Choroid plexus epithelial cell (primary cell): ENCODE measurements around the gene PIGL.
"Not testable (repeated sequence)": the region's sequence is repeated elsewhere in the genome, so short reads cannot be mapped to it uniquely, and the experiment has no call there.

Source experiments
- DNase-seq: peaks from one replicate; pipeline ENCODE4 v3.0.0-alpha.2; 2010; ENCODE audit warnings: low read depth
- H3K4me3 ChIP-seq: 2 replicates; pipeline ENCODE4 v1.5.1; 2011; ENCODE audit warnings: low read depth, mild to moderate bottlenecking, control low read depth, low read length, moderate library complexity
- CTCF ChIP-seq: conservative IDR thresholded peaks from 2 replicates; pipeline ENCODE4 v1.5.1; 2011; ENCODE audit warnings: low read depth, mild to moderate bottlenecking, control low read depth, inconsistent platforms, low read length, moderate library complexity

The PIGL gene

GRCh38 chr17:16212793-16213192, 4.2 kb upstream of the PIGL start:
- H3K4me3 ChIP-seq = no peak overlapping the region
- no peak for DNase-seq
- TF ChIP-seq CTCF = no peak

- no peak for DNase-seq
These were observed 2.6 kb upstream of the PIGL start for GRCh38 chr17:16214190-16215001.

GRCh38 chr17:16215002-16215272, 2.1 kb upstream of the PIGL start:
- TF ChIP-seq CTCF = no peak
- DNase-seq = no peak
- H3K4me3 ChIP-seq = peak overlapping the region; percentile 88

More at GRCh38 chr17:16214190-16215001, 2.6 kb upstream of the PIGL start:
- no peak for TF ChIP-seq CTCF
- H3K4me3 ChIP-seq = peak overlapping the region; percentile 88

- peak; percentile 46 for TF ChIP-seq CTCF
- peak; percentile 96 for DNase-seq
- H3K4me3 ChIP-seq = peak within 1 kb of the TSS; percentile 88
These were observed 1.6 kb upstream of the PIGL start, which contains the start of gene NCOR1 for GRCh38 chr17:16215273-16215964. NCOR1 (minus strand) TSS chr17:16215534; CDS start chr17:16194569, 20,965 bp downstream.

GRCh38 chr17:16215965-16216316, 1.1 kb upstream of the PIGL start:
- H3K4me3 ChIP-seq = peak overlapping the region; percentile 88
- no peak for DNase-seq
- no peak for TF ChIP-seq CTCF

- peak overlapping the region; percentile 88 for H3K4me3 ChIP-seq
- DNase-seq = not testable (repeated sequence)
These were observed 539 bp upstream of the PIGL start for GRCh38 chr17:16216341-16217001.

- TF ChIP-seq CTCF = no peak
- DNase-seq = no peak
- H3K4me3 ChIP-seq = no peak overlapping the region
These were observed 5.4 kb downstream of the PIGL start for GRCh38 chr17:16222406-16222805.

GRCh38 chr17:16229912-16230561, 13.0 kb downstream of the PIGL start:
- DNase-seq, H3K4me3 ChIP-seq: not testable (repeated sequence)
